ENCODE measurements around the gene CDH16.

The CDH16 gene

GRCh38 chr16:66927918-66928649, 9.4 kb upstream of the CDH16 start:
- DNase-seq (ENCODE audit: low read depth), result no peak

GRCh38 chr16:66926961-66927436, 8.3 kb upstream of the CDH16 start:
- DNase-seq (ENCODE audit: low read depth), result no peak

GRCh38 chr16:66926171-66926947, 7.7 kb upstream of the CDH16 start:
- no peak for DNase-seq (ENCODE audit: low read depth)

GRCh38 chr16:66925322-66925840, 6.7 kb upstream of the CDH16 start, which contains the start of gene RRAD:
RRAD (minus strand) TSS chr16:66925535; CDS start chr16:66925179, 356 bp downstream.
- no peak for DNase-seq (ENCODE audit: low read depth)

GRCh38 chr16:66924527-66925321, 6.0 kb upstream of the CDH16 start:
- peak; percentile 18 for DNase-seq (ENCODE audit: low read depth)

GRCh38 chr16:66923866-66924265, 5.2 kb upstream of the CDH16 start:
- no peak for DNase-seq (ENCODE audit: low read depth)

GRCh38 chr16:66923247-66923731, 4.6 kb upstream of the CDH16 start:
- no peak for DNase-seq (ENCODE audit: low read depth)

GRCh38 chr16:66921729-66922450, 3.2 kb upstream of the CDH16 start:
- DNase-seq (ENCODE audit: low read depth), result no peak

GRCh38 chr16:66920924-66921680, 2.4 kb upstream of the CDH16 start:
- DNase-seq (ENCODE audit: low read depth), result no peak

GRCh38 chr16:66920299-66920590, 1.6 kb upstream of the CDH16 start:
- DNase-seq (ENCODE audit: low read depth), result no peak

GRCh38 chr16:66919569-66920298, 1.0 kb upstream of the CDH16 start:
- DNase-seq (ENCODE audit: low read depth), result no peak

GRCh38 chr16:66918355-66918754, 330 bp downstream of the CDH16 start:
- DNase-seq (ENCODE audit: low read depth), result no peak

- DNase-seq (ENCODE audit: low read depth), result no peak
These were observed 944 bp downstream of the CDH16 start for GRCh38 chr16:66917741-66918140.

GRCh38 chr16:66916518-66916917, 2.2 kb downstream of the CDH16 start:
- no peak for DNase-seq (ENCODE audit: low read depth)

GRCh38 chr16:66915041-66915440, 3.6 kb downstream of the CDH16 start:
- no peak for DNase-seq (ENCODE audit: low read depth)

- DNase-seq (ENCODE audit: low read depth), result no peak
These were observed 4.1 kb downstream of the CDH16 start for GRCh38 chr16:66914541-66914940.

- DNase-seq (ENCODE audit: low read depth), result no peak
These were observed 5.0 kb downstream of the CDH16 start for GRCh38 chr16:66913711-66914110.

GRCh38 chr16:66913081-66913480, 5.6 kb downstream of the CDH16 start:
- no peak for DNase-seq (ENCODE audit: low read depth)

GRCh38 chr16:66911801-66912200, 6.9 kb downstream of the CDH16 start:
- no peak for DNase-seq (ENCODE audit: low read depth)

GRCh38 chr16:66911112-66911511, 7.6 kb downstream of the CDH16 start:
- no peak for DNase-seq (ENCODE audit: low read depth)
